HG02938 (cell line): ENCODE data around the gene NHS.
A peak's percentile ranks its signal among the peaks of the same experiment; 100 is the strongest.

Experiments used
- ATAC-seq: cut with Tn5 transposase; IDR thresholded peaks from one replicate; pipeline ENCODE4 v1.9.1; 2021; ENCODE audit warnings: mild to moderate bottlenecking, moderate library complexity; ENCODE audit not compliant: unreplicated experiment

The NHS gene

DNA sequence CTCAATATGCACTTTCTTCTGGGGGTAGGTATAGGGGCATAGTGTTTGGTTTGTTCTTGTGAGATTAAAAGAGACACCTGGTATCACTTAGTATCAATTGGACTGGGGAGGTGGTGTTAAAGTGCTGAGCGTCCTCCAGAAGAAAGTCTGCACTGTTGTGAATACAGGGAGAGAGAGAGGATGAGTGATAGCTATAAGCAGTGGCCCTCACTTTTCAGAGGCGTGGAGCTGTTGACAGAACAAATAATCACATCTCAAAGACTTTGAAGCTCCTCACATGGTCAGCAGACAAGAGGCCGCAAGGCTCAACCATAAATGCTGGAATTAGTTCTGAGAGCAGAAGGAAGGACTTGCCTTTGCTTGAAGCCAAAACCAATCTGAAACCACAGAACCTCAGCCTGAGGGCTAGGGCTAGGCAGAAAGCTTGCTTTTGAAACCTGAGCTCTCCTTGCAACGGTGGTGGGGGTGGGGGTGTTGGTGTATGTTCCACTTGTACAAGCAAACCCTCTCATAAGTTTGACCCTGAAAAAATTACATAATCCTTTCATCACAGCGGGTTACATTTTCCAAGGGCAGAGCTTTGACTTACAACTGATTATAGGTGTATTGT, 239.1 kb downstream of the NHS start:
- ATAC-seq, result peak; percentile 59

DNA sequence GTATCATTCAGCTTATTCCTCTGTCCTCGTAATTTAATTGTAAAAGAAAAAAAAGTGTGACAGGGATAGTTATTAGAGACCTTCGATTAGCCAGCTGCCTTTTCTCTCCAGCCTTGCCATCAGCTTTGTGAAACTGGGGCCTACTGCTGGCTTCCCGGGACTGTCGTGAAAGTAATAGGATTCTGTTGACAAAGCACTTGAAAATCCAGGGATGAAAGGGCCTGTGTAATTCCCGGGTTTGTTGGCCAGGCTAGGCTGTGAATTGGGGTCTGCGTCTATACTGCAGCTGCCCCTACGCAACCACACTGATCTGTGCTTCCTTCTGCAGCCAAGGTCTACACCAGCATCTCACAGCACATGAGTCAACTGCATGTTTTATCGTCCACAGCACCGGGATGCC, 241.9 kb downstream of the NHS start:
- ATAC-seq, result no peak

DNA sequence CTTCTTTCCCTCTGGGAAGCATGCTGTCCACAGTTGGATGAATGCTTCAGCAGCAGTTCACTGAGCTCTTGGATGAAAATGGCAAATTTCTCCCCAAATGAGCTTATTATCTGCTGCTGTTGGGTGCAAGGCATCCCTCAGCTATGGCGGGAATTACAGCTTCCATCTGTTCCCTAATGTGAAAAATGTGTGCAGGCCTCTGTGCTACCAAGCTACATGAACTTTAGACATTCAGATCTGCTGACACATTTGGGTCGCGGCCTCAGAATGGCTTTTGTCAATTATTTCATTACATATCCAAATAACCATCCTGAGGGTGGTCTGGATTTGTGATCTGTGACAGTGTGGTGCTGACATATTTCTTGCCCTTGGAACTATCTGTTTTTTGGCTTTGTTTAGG, 242.8 kb downstream of the NHS start:
- ATAC-seq, result no peak

DNA sequence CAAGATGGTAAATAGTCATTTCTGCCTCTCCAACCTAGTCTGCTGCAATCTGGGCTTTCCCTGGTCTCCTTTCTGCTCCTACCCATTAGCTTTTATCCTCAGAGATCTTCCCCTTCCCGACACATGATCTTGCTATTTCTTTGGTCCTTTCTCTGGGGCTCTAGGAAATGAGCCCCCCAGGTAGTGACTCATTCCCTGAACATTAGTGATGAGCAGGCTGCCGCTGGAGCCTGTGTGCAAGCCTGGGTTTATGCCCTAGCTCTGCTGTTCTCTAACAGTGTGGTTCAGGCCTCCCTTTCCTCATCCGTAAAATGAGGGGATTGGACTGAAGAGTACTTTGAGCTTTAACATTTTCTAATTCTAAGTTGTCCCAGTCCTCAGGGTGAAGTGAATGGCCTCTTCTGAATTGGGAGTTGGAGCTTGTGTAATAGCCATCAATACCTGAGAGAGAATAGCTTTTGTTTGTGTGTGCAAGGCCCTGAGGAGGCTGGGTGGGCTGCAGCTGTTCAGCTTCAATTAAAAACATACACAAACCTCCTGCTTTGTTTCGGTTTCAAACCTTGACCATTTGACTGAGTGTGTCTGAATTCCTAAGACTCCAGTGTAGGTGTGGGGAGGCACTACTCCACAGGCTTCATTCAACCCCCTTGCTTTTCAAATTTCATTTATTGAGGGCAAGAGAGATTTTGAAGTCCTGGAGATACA, 246.7 kb downstream of the NHS start:
- no peak for ATAC-seq

DNA sequence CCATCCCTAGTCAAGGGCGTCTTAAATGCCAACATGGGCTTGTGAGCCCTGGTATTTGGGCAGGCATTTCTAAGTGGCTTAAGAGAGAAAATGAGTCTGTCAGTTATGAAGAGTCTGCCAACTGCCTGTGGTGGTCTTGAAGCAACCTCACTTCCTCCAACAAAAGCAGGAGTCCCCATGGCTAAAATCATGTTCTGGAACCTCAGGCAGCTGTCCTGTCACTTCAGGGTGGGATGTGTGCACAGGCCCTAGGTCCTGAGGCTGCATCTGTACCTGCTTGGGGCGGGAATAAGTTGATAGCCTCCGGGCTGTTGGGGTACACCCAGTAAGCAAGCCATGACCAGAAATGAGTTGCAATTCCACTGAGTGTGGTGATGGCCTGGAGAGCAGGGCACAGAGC, 247.3 kb downstream of the NHS start:
- no peak for ATAC-seq

DNA sequence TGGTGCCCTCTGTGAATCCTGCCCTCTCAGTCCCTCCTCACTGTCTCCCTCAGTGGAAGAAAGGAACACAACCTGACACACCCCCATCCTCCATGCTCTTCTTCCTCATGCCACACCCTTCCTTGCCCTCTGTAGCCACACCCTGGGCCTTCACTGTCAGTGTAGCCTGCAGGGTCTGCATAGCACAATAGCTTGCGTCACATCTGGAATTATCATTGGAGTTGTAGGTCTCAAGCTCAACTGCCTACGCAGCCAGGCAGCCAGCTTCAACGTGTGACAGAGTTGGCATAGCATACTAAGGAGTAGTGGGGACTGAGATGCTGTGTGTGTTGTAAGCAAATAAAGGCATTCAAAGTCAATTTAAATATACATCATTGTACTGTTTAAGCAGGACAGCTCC, 248.8 kb downstream of the NHS start:
- no peak for ATAC-seq

DNA sequence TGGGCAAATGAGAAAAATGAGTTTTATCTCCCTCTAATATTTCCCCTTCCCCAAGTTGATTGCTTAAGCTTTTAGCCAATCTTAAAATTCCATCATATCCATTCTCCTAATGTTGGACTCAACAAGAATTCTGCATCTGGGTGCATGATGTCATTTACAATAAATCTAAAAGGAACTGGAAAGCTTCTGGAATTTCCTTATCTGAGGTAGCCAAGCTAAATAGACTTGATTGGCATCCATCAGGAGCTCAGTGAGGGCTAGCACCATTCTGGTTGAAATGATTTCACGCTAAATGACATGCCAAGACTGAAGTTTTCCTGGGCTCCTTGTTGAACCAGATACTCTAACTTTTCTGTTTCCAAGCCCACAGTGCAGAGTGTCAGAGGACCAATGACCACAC, 252.0 kb downstream of the NHS start:
- ATAC-seq, result no peak

DNA sequence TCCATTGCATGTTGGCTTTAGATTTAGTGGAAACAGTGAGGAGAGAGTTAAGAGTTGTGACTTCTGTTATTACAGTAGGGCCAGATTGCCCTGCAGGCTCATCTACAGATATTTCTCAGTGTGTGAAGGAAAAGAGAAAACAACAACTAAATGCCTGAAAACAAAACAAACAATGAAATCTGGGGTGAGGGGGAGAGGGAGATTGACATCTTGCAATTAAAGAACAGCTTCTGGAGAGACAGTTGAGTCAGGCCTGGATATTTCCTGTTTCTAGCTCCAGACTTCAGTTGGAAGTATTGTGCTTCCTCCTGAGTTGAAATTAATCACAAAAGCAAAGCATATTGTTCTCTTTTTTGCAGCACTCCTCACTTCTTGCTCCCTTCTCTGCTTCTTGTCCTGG, 254.0 kb downstream of the NHS start:
- no peak for ATAC-seq

DNA sequence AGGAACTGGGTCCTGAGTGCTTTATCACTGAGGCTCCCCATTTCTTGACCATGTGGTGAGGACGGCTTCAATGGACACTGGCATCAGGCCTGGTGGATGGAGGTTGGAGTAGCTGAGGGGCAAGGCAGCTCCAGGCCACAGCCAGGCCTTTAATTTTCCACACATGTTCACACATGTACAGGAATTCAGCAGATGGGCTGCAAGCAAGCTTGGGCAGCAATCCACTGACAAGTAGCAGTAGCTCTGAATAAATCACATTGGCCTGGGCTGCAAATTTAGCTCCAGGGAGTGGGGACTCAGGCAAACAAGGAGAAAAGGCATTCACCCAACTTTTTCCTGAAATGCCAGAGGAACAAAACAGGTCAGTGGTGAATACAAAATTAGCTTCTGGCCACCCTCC, 254.5 kb downstream of the NHS start:
- no peak for ATAC-seq

DNA sequence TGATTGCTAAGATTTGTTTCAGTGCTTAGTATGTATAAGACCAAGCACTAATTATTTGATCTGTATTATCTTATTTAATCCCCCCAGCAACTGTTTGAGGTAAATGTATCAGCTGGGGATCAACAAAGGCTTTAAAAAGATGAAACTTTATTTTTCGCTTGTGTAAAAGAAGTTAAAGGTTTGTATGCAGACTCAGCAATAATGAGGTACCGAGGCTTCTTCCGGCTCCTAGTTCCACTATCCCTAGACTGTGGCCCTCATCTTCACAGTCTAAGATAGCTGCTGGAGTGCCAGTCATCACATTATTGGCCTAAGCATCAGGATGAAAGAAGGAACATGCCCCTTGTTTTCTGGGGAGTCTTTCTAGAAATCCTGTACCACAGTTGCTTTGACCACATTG, 256.6 kb downstream of the NHS start:
- no peak for ATAC-seq

DNA sequence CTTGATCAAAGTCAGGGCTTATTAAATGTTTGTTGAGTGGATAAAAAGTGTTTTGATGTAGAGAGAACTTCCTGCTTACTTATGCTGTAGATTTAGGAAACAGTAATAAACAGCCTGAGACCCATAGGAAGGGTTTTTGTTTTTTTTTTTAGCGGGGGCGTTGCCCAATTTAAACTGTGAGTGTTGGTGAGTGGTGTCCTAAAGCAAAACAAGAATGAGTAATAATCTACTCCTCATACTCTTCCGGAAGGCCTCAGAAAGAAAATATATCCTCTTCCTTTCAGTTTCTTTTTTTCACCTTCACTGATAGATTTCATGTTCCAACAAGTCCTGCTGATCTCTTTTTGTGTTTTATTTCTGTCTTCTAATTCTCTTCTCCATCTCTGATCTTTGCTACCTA, 257.9 kb downstream of the NHS start:
- no peak for ATAC-seq

DNA sequence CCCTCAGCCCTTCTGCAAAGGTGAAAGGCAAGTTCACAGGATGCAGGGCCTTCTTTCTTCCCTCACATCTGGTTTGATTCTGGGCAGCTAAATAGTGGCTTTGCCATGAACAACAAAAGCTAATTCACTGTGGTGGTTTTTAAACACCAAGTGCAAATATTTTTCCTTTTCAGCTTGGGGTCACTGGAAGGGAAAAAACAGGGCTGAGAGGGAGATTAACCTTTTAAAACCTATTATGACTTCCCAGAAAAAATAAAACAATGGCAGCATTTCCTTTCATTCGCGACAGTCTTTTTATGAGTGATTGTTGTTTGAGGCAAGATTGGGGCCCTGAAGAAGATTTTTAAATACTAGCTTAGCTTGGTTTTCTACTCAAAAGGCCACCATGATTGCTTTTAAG, 258.5 kb downstream of the NHS start:
- no peak for ATAC-seq

DNA sequence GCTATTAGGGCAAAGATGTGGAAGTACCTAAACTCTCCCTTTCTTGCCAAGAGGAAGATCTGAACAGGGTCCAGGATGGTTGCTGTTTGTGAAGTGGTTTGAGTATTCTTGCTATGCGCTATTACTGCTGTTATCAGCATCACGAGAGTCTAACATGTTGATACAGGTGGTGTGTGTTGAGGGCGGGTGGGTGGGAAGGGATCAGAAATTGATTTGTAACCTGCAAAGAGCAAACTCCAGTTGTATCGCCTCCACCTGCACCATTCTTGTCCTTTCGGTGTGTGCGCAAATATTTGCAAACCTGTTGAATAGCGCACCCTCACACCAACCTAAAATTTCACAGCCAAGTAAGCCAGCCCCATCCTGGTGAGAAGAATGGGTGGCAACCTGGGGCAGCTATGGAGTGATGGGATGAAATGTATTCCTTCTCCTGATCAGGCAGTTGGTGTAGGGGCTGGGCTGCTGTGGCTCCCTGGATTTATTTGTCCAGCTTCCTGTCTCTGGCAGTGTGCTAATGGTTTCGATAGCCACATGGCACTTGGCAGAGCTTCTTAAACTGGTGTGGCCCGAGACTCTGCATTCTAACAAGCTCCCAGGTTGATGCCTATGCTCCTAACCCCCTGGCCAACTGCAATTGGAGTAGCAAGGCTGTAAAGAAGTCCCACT, 259.7 kb downstream of the NHS start:
- no peak for ATAC-seq

DNA sequence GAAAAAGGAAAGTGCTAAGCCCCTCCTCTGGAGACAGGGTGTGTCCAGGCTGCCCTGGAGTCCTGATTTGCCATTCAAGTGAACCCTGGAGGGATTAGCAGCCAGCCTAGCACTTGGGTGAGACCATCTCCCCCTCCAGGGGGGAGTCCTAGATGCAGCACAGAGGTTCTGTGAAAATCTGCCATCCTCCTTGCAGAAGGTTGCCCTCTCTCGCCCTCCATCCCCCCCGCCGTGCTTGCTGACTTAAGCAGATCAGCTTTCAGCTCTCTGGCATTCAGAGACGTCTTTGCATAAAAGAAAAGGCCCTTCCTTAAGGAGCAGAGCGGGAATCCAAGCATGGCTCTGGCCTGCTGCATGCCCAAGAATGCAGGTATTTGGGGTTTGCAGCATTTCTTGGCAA, 260.2 kb downstream of the NHS start:
- ATAC-seq, result no peak

DNA sequence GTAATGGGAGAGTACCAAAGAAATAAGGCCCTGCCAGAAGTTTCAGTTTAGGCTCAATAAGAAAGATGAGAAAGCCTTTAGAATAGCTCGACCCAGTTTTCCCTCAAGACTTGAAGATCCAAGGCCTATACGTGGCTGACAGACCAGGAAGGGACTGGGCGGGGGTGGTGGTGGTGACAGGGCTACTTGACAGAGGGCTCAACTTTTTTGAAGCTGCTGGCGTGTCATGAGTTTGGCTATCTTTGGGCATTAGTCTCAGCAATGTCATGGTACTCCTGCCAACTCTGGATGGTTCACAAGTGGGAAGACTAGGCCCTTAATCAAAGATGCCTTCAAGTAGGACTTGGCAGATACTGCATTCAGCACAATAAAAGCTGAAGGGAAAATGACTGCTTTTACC, 262.2 kb downstream of the NHS start:
- ATAC-seq, result no peak

DNA sequence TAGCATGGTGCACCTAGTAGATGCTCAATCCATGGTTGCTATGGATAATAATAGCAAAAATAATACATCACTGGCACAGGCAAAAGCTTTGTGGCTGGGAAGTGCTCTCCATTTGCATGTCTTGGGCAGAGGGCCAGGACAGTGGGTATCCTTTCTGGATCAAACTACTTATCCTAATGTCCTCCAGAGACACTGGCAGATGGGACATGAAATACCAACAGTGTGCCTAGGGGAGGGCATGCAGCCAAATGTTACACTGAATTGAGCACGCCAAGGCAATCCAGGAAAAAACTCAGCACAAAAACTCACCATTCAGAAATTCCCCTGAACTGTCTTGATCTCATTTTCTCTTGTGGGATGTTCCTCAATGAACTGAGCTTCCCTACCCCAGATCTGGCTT, 263.7 kb downstream of the NHS start:
- no peak for ATAC-seq

DNA sequence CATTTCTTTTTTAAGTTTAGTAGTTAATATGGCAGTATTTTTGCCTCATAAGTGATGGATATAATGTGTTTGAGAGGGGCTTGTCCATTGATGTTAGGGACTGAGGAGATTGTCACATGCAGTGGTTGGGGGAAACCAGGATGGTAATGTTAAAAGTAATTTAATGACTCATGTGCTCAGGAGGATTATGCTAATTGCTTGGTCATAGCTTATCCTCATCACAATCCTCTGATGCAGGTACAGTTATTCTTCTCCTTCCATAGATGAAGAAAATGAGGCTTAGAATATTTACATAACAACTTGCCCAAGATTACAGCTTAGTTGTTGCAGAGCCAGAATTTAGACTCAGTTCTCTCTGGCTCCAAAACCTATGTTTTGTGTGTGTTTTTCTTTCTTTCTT, 267.9 kb downstream of the NHS start:
- ATAC-seq, result no peak

DNA sequence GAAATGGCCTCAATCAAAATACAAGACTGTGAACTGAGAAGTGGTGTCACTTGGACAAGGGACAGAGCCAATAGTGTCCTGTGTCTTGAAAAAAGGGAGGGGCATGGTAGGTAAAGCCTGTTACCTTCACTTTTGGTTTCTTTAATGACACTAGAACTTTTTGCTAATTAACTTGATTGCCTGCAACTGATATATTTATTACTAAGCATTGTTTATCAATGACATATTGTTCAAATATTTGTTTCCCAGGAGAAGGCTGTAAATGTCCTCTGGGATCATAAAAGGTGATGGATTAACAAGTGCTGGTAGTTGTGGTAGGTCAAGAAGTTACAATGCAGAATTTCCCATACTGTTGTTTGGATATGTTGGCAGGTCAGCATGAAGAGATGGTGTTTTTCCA, 268.5 kb downstream of the NHS start:
- ATAC-seq, result no peak

DNA sequence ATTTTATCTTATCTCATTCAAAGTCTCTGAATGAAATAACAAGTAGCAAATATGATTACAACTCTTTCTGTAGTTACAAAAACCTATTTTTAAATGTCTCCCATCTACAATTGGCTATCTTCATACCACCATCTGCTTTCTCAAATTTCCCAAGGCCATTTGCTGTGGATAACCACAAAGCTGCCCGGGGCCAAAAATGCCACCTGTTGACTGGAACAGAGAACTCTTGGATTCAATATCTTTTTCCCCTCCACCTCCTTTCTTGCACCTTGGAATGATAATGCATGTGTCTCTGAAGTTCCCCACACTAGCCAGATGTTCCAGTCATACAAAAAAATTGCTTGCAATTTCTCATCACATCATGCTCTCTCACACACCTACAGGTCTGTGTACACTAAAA, 269.0 kb downstream of the NHS start:
- ATAC-seq, result no peak

DNA sequence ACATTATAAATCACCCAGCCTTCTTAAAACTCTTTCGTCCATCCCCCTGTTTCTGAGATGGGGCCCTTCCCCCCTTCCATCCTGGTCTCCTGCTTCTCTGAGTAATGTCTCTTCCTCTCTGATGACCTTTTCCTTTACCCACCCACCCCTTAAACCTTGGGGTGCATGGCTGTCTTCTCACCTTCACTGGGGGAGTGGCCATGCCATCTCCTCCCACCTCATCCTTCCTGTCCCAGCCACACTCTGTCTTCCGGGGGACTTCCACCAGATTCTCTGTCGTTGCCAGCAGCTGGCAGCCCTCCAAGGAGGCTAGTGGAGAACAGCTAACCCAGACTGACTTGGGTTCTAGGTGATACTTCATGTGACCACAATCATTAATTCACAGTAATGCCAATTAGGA, 279.1 kb downstream of the NHS start:
- no peak for ATAC-seq

DNA sequence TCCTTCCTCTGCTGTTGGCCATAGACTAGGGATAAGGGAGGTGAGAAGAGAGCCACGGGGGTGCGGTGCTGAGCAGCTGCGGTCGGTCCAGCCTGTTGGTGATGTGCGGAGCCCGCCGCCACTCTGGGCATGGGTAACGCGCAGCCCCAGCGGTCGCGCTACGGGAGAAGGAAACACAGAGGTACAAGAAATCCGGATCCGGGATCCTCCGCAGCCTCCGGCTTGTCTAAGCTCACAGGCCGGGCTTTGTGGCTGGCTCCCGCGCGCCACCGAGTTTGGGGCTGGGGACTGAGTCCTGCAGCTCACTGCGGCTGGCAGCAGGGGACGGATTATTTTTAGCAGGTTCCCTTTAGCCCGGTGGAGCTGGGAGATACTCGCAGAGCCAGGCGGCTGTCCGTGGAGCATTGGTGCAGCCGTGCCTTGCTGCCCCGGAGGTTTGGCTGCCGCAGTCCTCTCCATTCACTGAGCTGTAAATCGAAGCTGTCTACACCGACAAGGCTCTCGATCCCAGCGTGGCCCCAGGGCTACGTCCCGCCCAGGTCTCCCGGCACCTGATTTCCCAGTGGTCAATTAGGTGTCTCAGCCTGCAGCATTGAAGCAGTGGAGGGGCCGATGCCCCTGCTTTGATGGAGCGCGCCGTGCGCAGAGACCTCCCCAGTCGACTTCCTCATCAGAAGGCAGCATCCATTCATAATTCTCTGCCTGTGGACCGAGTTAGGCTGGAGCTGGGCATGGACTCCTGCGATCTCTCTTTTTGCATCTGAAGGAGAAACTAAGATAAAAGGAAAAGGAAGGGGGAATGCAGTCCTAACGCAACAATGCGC, 280.4 kb downstream of the NHS start:
- no peak for ATAC-seq

DNA sequence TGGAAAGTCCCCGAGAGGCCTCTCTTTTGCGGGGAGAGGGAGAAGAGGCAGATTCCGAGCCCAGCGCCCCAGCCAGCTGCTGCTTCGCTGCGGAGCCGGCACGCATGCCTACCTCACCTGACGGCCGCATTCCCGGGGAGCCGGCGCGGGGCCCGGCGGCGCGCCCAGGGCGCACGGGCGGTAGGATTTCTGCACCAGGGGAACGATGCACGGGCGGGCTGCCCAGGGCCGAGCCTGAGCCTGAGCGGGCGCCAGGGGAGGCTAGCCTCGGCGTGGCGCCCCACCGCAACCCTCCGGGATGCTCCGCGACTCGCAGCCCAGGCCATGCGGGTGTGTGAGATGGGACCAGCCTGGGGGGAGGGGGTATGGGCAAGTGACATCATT, 281.0 kb downstream of the NHS start:
- no peak for ATAC-seq
